Type B pancreatic cell (in vitro differentiated cells): Measurements from ENCODE around the gene TNXB. TPM values are rescaled to one million over a fixed set of nuclear protein-coding genes. Genes with fewer than 3 reads are reported as not detected.
"Not testable (repeated sequence)": the region's sequence is repeated elsewhere in the genome, so short reads cannot be mapped to it uniquely, and the experiment has no call there.

Source experiments
- DNase-seq: peaks from one replicate; pipeline ENCODE4 v3.0.0; 2021; ENCODE audit warnings: mixed read lengths; ENCODE audit not compliant: unreplicated experiment; ENCODE audit errors: extremely low spot score
- H3K27ac Mint-ChIP-seq: 2 replicates; pipeline ENCODE4 v1.8.0; 2021; ENCODE audit warnings: mild to moderate bottlenecking, mixed read lengths
- H3K27me3 Mint-ChIP-seq: 2 replicates; pipeline ENCODE4 v1.8.0; 2021; ENCODE audit warnings: mixed read lengths
- H3K36me3 Mint-ChIP-seq: 2 replicates; pipeline ENCODE4 v1.8.0; 2021; ENCODE audit warnings: mixed read lengths
- H3K4me1 Mint-ChIP-seq: one replicate; pipeline ENCODE4 v1.8.0; 2021; ENCODE audit warnings: mixed read lengths; ENCODE audit not compliant: unreplicated experiment
- H3K4me3 Mint-ChIP-seq: 2 replicates; pipeline ENCODE4 v1.8.0; 2021; ENCODE audit warnings: mild to moderate bottlenecking, mixed read lengths
- H3K9me3 Mint-ChIP-seq: 2 replicates; pipeline ENCODE4 v1.8.0; 2021; ENCODE audit warnings: mixed read lengths
- total RNA-seq: library from RNA; stranded (reverse); gene quantifications from 2 replicates; pipeline ENCODE4 v1.2.1, GENCODE V29; 2021; ENCODE audit warnings: low replicate concordance
- TF ChIP-seq, protein P1 (sequence below): fragments of 200-600 bp; sonication (generic); conservative IDR thresholded peaks from 2 replicates; pipeline ENCODE4 v1.5.0; 2021; ENCODE audit warnings: antibody characterized with exemption, mild to moderate bottlenecking

The TNXB gene
- total RNA-seq, 1 donor from 2014 or later = 22.2 TPM

DNA sequence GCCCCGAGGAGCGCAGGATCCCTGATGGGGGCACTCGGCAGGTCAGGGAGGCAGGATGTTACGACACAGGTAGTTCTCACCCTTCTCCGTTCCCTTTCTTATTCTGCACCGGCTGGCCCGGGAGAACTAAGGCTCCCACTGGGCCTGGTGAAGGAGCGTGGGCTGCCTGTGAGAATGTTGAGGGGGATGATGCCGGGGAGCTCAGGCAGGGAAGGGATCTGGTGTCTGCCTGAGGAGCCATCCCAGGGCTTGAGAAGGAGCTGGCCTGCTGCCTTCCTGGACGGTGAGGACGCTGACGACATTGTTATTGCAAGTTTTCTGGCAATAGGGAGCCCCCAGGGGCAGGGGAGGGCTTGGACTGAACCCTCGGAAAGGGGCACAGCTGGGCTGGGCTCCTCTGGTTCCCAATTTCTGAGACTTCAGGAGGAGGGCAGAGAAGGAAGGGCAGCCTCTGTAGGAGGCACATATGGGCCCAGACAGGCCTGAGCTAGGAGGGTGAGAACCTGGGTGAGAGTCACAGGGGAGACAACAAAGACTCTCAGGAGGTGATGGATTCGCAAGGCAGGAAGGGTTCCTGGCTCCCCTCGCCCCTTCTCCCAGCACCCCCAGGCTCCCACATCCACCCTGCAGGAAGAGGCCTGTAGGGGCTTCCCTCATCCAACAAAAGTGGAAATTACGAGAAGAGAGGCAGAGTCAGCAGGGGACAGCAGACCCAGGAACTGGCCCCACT is 38.2 kb downstream of the TNXB start:
- H3K9me3 Mint-ChIP-seq = no peaks in the 10 kb centered on the region
- peaks cover 19% of the 10 kb centered on the region for H3K4me1 Mint-ChIP-seq
- H3K27me3 Mint-ChIP-seq = no peaks in the 10 kb centered on the region

DNA sequence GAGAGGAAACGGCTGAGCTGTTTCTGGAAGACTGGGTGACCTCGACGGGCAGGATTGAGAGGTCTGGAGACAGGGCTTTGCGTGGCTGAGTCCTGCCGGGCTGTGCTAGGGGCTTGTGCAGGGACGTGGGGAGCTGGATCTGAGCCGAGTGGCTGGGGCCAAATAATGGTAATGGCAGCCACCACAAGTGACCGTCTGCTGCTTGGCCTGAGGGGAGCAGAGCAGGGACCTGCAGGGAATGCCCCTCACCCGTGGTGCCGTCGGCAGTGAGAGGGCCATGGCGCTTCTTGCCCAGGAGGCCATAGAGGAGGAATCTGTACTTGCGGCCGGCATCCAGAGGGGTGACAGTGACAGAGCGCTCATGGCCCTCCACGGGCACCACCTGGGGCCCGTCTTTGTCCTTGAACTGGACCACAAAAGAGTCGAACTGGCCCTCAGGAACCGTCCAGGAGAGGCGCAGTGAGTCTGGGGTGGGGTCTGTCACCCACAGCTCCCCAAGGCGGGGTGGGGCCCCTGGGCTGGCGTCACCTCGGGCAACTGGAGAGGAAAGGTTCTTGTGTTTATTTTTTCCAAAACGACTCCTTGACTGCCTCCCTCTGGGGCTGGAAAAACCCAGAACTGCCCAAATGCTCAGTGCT is 39.1 kb downstream of the TNXB start:
- TF ChIP-seq, protein P1, sequence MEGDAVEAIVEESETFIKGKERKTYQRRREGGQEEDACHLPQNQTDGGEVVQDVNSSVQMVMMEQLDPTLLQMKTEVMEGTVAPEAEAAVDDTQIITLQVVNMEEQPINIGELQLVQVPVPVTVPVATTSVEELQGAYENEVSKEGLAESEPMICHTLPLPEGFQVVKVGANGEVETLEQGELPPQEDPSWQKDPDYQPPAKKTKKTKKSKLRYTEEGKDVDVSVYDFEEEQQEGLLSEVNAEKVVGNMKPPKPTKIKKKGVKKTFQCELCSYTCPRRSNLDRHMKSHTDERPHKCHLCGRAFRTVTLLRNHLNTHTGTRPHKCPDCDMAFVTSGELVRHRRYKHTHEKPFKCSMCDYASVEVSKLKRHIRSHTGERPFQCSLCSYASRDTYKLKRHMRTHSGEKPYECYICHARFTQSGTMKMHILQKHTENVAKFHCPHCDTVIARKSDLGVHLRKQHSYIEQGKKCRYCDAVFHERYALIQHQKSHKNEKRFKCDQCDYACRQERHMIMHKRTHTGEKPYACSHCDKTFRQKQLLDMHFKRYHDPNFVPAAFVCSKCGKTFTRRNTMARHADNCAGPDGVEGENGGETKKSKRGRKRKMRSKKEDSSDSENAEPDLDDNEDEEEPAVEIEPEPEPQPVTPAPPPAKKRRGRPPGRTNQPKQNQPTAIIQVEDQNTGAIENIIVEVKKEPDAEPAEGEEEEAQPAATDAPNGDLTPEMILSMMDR = no peak
- Mint-ChIP-seq H3K4me1 (peaks cover 12% of the 10 kb centered on the region), H3K36me3 (peaks cover 5% of the 10 kb centered on the region), H3K27me3 (no peaks in the 10 kb centered on the region), H3K27ac (no peak overlapping the region), H3K4me3 (no peak overlapping the region), H3K9me3 (no peaks in the 10 kb centered on the region)
- no peak for DNase-seq

More for the DNA sequence above, 38.2 kb downstream of the TNXB start:
- Mint-ChIP-seq H3K4me3 (no peak overlapping the region), H3K36me3 (peaks cover 7% of the 10 kb centered on the region), H3K27ac (peak overlapping the region; percentile 29)
- TF ChIP-seq, protein P1 = no peak
- DNase-seq = no peak

- Mint-ChIP-seq H3K27me3 (no peaks in the 10 kb centered on the region), H3K36me3 (peaks cover 3% of the 10 kb centered on the region), H3K9me3 (no peaks in the 10 kb centered on the region), H3K4me3 (no peak overlapping the region), H3K4me1 (peaks cover 9% of the 10 kb centered on the region), H3K27ac (no peak overlapping the region)
- DNase-seq = no peak
- TF ChIP-seq, protein P1 = no peak
Observed at GRCh38 chr6:32069460-32069859, 39.7 kb downstream of the TNXB start.

- Mint-ChIP-seq H3K4me1 (peaks cover 9% of the 10 kb centered on the region), H3K4me3 (no peak overlapping the region), H3K27me3 (no peaks in the 10 kb centered on the region), H3K9me3 (no peaks in the 10 kb centered on the region), H3K36me3 (peaks cover 5% of the 10 kb centered on the region), H3K27ac (no peak overlapping the region)
- no peak for DNase-seq
- TF ChIP-seq, protein P1 = no peak
Observed at GRCh38 chr6:32068867-32069266, 40.3 kb downstream of the TNXB start.

DNA sequence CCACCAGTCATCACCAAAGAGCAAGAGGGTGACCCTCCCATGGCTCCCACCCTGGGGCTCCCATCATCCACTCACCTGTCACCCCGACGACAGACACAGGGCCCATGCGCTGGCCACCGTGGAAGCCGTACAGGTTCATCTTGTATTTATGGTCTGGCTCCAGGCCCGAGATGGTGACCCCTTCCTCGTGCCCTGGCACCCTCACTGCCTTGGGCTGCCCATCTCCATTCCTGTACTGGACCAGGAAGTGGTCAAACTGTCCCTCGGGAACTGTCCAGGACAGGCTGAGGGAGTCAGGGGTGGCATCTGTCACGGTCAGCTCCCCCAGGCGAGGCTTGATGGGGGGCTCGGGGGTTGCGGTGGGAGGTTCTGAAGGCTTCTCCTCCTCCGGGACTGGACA is 40.8 kb downstream of the TNXB start:
- H3K9me3 Mint-ChIP-seq, DNase-seq, H3K27ac Mint-ChIP-seq, H3K4me1 Mint-ChIP-seq, H3K4me3 Mint-ChIP-seq, H3K36me3 Mint-ChIP-seq, H3K27me3 Mint-ChIP-seq: not testable (repeated sequence)

DNA sequence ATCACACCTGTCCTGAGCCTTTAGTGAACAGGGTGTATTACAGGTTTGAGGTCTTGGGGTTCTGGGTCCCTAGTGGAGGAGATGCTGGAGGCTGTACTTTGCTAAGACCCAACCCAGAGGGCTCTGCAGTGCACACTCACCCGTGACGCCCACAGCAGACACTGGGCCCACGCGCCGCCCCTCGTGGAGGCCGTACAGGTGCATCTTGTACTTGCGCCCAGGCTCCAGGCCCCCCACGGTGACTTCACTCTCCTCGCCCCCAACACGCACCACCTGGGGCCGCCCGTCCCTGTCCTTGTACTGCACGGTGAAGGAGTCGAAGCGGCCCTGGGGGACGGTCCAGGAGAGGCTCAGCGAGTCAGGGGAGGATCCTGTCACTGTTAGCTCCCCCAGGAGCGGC is 41.6 kb downstream of the TNXB start:
- not testable (repeated sequence) for H3K4me3 Mint-ChIP-seq, H3K27me3 Mint-ChIP-seq, DNase-seq, H3K27ac Mint-ChIP-seq, H3K9me3 Mint-ChIP-seq, H3K36me3 Mint-ChIP-seq, H3K4me1 Mint-ChIP-seq
